Astrocyte (in vitro differentiated cells and primary cell): Measurements from ENCODE around the gene EMD. TPM values are rescaled to one million over a fixed set of nuclear protein-coding genes. Genes with fewer than 3 reads are reported as not detected.

Experiments
- DNase-seq: peaks from one replicate; pipeline ENCODE4 v3.0.0-alpha.2; 2010; ENCODE audit warnings: low read depth
- FAIRE-seq: peaks from 2 replicates; lab custom pipeline; 2011; peaks lifted over from hg19 to GRCh38; lab: Jason Lieb, UNC
- H2AFZ ChIP-seq: 2 replicates; pipeline ENCODE4 v1.6.0; 2012; ENCODE audit warnings: low read depth, low read length, inconsistent platforms
- H3K27ac ChIP-seq: 2 replicates; pipeline ENCODE4 v1.5.1; 2011; ENCODE audit warnings: low read depth, low read length, inconsistent platforms
- H3K27me3 ChIP-seq: 2 replicates; pipeline ENCODE4 v1.6.0; 2011; ENCODE audit warnings: low read length, inconsistent platforms; ENCODE audit not compliant: insufficient read depth
- H3K36me3 ChIP-seq: 2 replicates; pipeline ENCODE4 v1.5.1; 2011; ENCODE audit warnings: low read length, inconsistent platforms; ENCODE audit not compliant: insufficient read depth
- H3K4me1 ChIP-seq: 2 replicates; pipeline ENCODE4 v1.5.1; 2011; ENCODE audit warnings: low read length, inconsistent platforms; ENCODE audit not compliant: insufficient read depth
- H3K4me2 ChIP-seq: 2 replicates; pipeline ENCODE4 v1.6.0; 2012; ENCODE audit warnings: low read length, inconsistent platforms
- H3K4me3 ChIP-seq: 2 replicates; pipeline ENCODE4 v1.5.1; 2011; ENCODE audit warnings: low read depth, mild to moderate bottlenecking, low read length, inconsistent platforms; ENCODE audit not compliant: insufficient read depth
- H3K79me2 ChIP-seq: 2 replicates; pipeline ENCODE4 v1.6.0; 2012; ENCODE audit warnings: mild to moderate bottlenecking, low read length, inconsistent platforms; ENCODE audit not compliant: insufficient read depth
- H3K9ac ChIP-seq: 2 replicates; pipeline ENCODE4 v1.6.0; 2012; ENCODE audit warnings: mild to moderate bottlenecking, low read length, inconsistent platforms
- H3K9me3 ChIP-seq: 2 replicates; pipeline ENCODE4 v1.5.1; 2012; ENCODE audit warnings: low read depth, mild to moderate bottlenecking, low read length, inconsistent platforms; ENCODE audit not compliant: insufficient read depth
- H4K20me1 ChIP-seq: 2 replicates; pipeline ENCODE4 v1.6.0; 2012; ENCODE audit warnings: low read length, inconsistent platforms; ENCODE audit not compliant: insufficient read depth
- H3K27ac Mint-ChIP-seq: one replicate; pipeline ENCODE4 v1.8.0; 2021; ENCODE audit warnings: mild to moderate bottlenecking, mixed read lengths; ENCODE audit not compliant: unreplicated experiment
- H3K27me3 Mint-ChIP-seq: one replicate; pipeline ENCODE4 v1.8.0; 2021; ENCODE audit warnings: low read depth, mixed read lengths; ENCODE audit not compliant: unreplicated experiment
- H3K36me3 Mint-ChIP-seq: one replicate; pipeline ENCODE4 v1.8.0; 2021; ENCODE audit warnings: low read depth, mixed read lengths; ENCODE audit not compliant: unreplicated experiment
- H3K4me1 Mint-ChIP-seq: one replicate; pipeline ENCODE4 v1.8.0; 2021; ENCODE audit warnings: low read depth, mixed read lengths; ENCODE audit not compliant: unreplicated experiment
- H3K4me3 Mint-ChIP-seq: one replicate; pipeline ENCODE4 v1.8.0; 2021; ENCODE audit warnings: mild to moderate bottlenecking, moderate library complexity, mixed read lengths; ENCODE audit not compliant: unreplicated experiment
- H3K9me3 Mint-ChIP-seq: one replicate; pipeline ENCODE4 v1.8.0; 2021; ENCODE audit warnings: mild to moderate bottlenecking, mixed read lengths; ENCODE audit not compliant: unreplicated experiment
- CTCF ChIP-seq: IDR thresholded peaks from 2 replicates; pipeline ENCODE4 v1.5.1; 2011; ENCODE audit warnings: low read depth, mild to moderate bottlenecking, inconsistent platforms, low read length, moderate library complexity; ENCODE audit not compliant: insufficient read depth
- EZH2 ChIP-seq: IDR thresholded peaks from 2 replicates; pipeline ENCODE4 v1.6.1; 2012; ENCODE audit warnings: mild to moderate bottlenecking, low read length, inconsistent platforms; ENCODE audit not compliant: insufficient read depth
- total RNA-seq: library from RNA; stranded (reverse); gene quantifications from 2 replicates; pipeline ENCODE4 v1.2.1, GENCODE V29; 2021

Gene EMD
- total RNA-seq, 1 donor from 2014 or later = 75.6 TPM

GRCh38 chrX:154401918-154402621 is 23.0 kb downstream of the EMD start:
- Mint-ChIP-seq H3K4me1 (peaks cover 7% of the 10 kb centered on the region), H3K36me3 (peaks cover 13% of the 10 kb centered on the region), H3K27me3 (no peaks in the 10 kb centered on the region), H3K9me3 (no peaks in the 10 kb centered on the region), H3K4me3 (peak overlapping the region; percentile 8), H3K27ac (no peak overlapping the region)
- Histone ChIP-seq H4K20me1 (peaks cover 37% of the 10 kb centered on the region), H3K4me2 (no peak overlapping the region), H3K9ac (no peak overlapping the region), H3K36me3 (peaks cover 14% of the 10 kb centered on the region), H3K27ac (no peak overlapping the region), H3K27me3 (no peaks in the 10 kb centered on the region), H3K4me3 (no peak overlapping the region), H2AFZ (no peak overlapping the region), H3K4me1 (peaks cover 4% of the 10 kb centered on the region), H3K9me3 (no peaks in the 10 kb centered on the region), H3K79me2 (peaks cover 26% of the 10 kb centered on the region)
- no peak for TF ChIP-seq CTCF
- TF ChIP-seq EZH2 = no peak
- no peak for FAIRE-seq
- peak; percentile 20 for DNase-seq

- no peak overlapping the region for H2AFZ ChIP-seq
- peaks cover 14% of the 10 kb centered on the region for H3K36me3 ChIP-seq
- FAIRE-seq = no peak
- peaks cover 7% of the 10 kb centered on the region for H3K4me1 Mint-ChIP-seq
- no peak for DNase-seq
- peaks cover 23% of the 10 kb centered on the region for H3K79me2 ChIP-seq
- no peak overlapping the region for H3K27ac Mint-ChIP-seq
- no peaks in the 10 kb centered on the region for H3K27me3 Mint-ChIP-seq
- H3K27ac ChIP-seq = no peak overlapping the region
- H3K4me1 ChIP-seq = peaks cover 4% of the 10 kb centered on the region
- no peak overlapping the region for H3K4me3 Mint-ChIP-seq
- no peaks in the 10 kb centered on the region for H3K27me3 ChIP-seq
- peaks cover 13% of the 10 kb centered on the region for H3K36me3 Mint-ChIP-seq
- no peak overlapping the region for H3K9ac ChIP-seq
- no peak overlapping the region for H3K4me3 ChIP-seq
- H3K9me3 ChIP-seq = no peaks in the 10 kb centered on the region
- H4K20me1 ChIP-seq = peaks cover 37% of the 10 kb centered on the region
- no peak overlapping the region for H3K4me2 ChIP-seq
- H3K9me3 Mint-ChIP-seq = no peaks in the 10 kb centered on the region
- no peak for TF ChIP-seq CTCF
- no peak for TF ChIP-seq EZH2
Observed at GRCh38 chrX:154402622-154403127, 23.6 kb downstream of the EMD start.

- Mint-ChIP-seq H3K9me3 (no peaks in the 10 kb centered on the region), H3K27me3 (no peaks in the 10 kb centered on the region), H3K4me1 (peaks cover 7% of the 10 kb centered on the region), H3K36me3 (peaks cover 13% of the 10 kb centered on the region), H3K27ac (no peak overlapping the region), H3K4me3 (no peak overlapping the region)
- no peaks in the 10 kb centered on the region for H3K27me3 ChIP-seq
- H3K36me3 ChIP-seq = peaks cover 14% of the 10 kb centered on the region
- TF ChIP-seq CTCF (no peak), EZH2 (no peak)
- peaks cover 23% of the 10 kb centered on the region for H3K79me2 ChIP-seq
- H3K27ac ChIP-seq = no peak overlapping the region
- H4K20me1 ChIP-seq = peaks cover 37% of the 10 kb centered on the region
- no peaks in the 10 kb centered on the region for H3K9me3 ChIP-seq
- no peak for DNase-seq
- no peak overlapping the region for H3K4me3 ChIP-seq
- no peak overlapping the region for H3K9ac ChIP-seq
- H3K4me2 ChIP-seq = no peak overlapping the region
- H3K4me1 ChIP-seq = peaks cover 4% of the 10 kb centered on the region
- no peak for FAIRE-seq
- H2AFZ ChIP-seq = no peak overlapping the region
Observed at GRCh38 chrX:154403192-154403591, 24.1 kb downstream of the EMD start.
